Liver (tissue), 9 donors: ENCODE measurements around the gene KRT83. TPM values are rescaled to one million over a fixed set of nuclear protein-coding genes. Genes with fewer than 3 reads are reported as not detected.

Source experiments
- DNase-seq: peaks from one replicate; pipeline ENCODE4 v3.0.0-alpha.2; 2017; ENCODE audit warnings: low spot score
- H3K27ac ChIP-seq, 2 donors: one replicate each; pipeline ENCODE4 v1.7.0; 2013; ENCODE audit warnings: inconsistent platforms in 2 of 2, low read length in 2 of 2, control low read depth in 1 of 2, low read depth in 1 of 2, mild to moderate bottlenecking in 1 of 2
- H3K27me3 ChIP-seq, 4 donors: one replicate each; pipeline versions ENCODE4 v1.6.1 to v1.7.0; 2013; ENCODE audit warnings: low read length in 3 of 4, inconsistent platforms in 1 of 4, mild to moderate bottlenecking in 1 of 4, moderate library complexity in 1 of 4; ENCODE audit not compliant: control insufficient read depth in 4 of 4, insufficient read depth in 4 of 4
- H3K36me3 ChIP-seq, 4 donors: one replicate each; pipeline versions ENCODE4 v1.6.1 to v1.7.0; 2013; ENCODE audit warnings: low read length in 3 of 4, mild to moderate bottlenecking in 3 of 4, low read depth in 1 of 4, moderate library complexity in 1 of 4; ENCODE audit not compliant: control insufficient read depth in 4 of 4, insufficient read depth in 3 of 4
- H3K4me1 ChIP-seq, 4 donors: one replicate each; pipeline versions ENCODE4 v1.6.1 to v1.7.0; 2013; ENCODE audit warnings: low read length in 3 of 4, mild to moderate bottlenecking in 3 of 4, moderate library complexity in 1 of 4; ENCODE audit not compliant: control insufficient read depth in 4 of 4, insufficient read depth in 4 of 4
- H3K4me3 ChIP-seq, 3 donors: one replicate each; pipeline versions ENCODE4 v1.6.1 to v1.7.0; 2013; ENCODE audit warnings: low read length in 3 of 3, control low read depth in 1 of 3, low read depth in 1 of 3, mild to moderate bottlenecking in 1 of 3
- H3K9ac ChIP-seq, 2 donors: one replicate each; pipeline ENCODE4 v1.7.0; 2013; ENCODE audit warnings: low read length in 2 of 2, mild to moderate bottlenecking in 2 of 2, moderate library complexity in 2 of 2, control low read depth in 1 of 2, low read depth in 1 of 2
- H3K9me3 ChIP-seq, 4 donors: one replicate each; pipeline versions ENCODE4 v1.6.1 to v1.7.0; 2013; ENCODE audit warnings: low read length in 3 of 4; ENCODE audit not compliant: control insufficient read depth in 4 of 4
- ATF3 ChIP-seq: IDR thresholded peaks from 2 replicates; pipeline ENCODE4 v1.6.1; 2016; ENCODE audit warnings: antibody characterized with exemption
- EGR1 ChIP-seq, 2 donors: IDR thresholded peaks; 2 replicates each; pipeline ENCODE4 v1.6.1; 2016 to 2018; ENCODE audit warnings: antibody characterized with exemption in 2 of 2, low read depth in 2 of 2
- FOXA1 ChIP-seq: IDR thresholded peaks from 2 replicates; pipeline ENCODE4 v1.6.1; 2016; ENCODE audit warnings: antibody characterized with exemption
- FOXA2 ChIP-seq: IDR thresholded peaks from 2 replicates; pipeline ENCODE4 v1.6.1; 2016; ENCODE audit warnings: antibody characterized with exemption
- GABPA ChIP-seq, 2 donors: IDR thresholded peaks in 1 of 2; conservative IDR thresholded peaks in 1 of 2; 2 replicates each; pipeline ENCODE4 v1.6.1; 2016; ENCODE audit warnings: antibody characterized with exemption in 2 of 2, mild to moderate bottlenecking in 1 of 2, moderate library complexity in 1 of 2
- HNF4A ChIP-seq, 2 donors: conservative IDR thresholded peaks; 2 replicates each; pipeline ENCODE4 v1.6.1; 2016; ENCODE audit warnings: antibody characterized with exemption in 2 of 2, mild to moderate bottlenecking in 2 of 2
- HNF4G ChIP-seq: IDR thresholded peaks from 2 replicates; pipeline ENCODE4 v1.6.1; 2016; ENCODE audit warnings: antibody characterized with exemption
- JUND ChIP-seq, 2 donors: IDR thresholded peaks; 2 replicates each; pipeline ENCODE4 v1.6.1; 2016; ENCODE audit warnings: antibody characterized with exemption in 2 of 2
- NR2F2 ChIP-seq: IDR thresholded peaks from 2 replicates; pipeline ENCODE4 v1.6.1; 2016; ENCODE audit warnings: antibody characterized with exemption
- RAD21 ChIP-seq, 2 donors: IDR thresholded peaks; 2 replicates each; pipeline ENCODE4 v1.6.1; 2016; ENCODE audit warnings: antibody characterized with exemption in 2 of 2, mild to moderate bottlenecking in 2 of 2
- RXRA ChIP-seq, 2 donors: IDR thresholded peaks; 2 replicates each; pipeline ENCODE4 v1.6.1; 2017 to 2018; ENCODE audit warnings: antibody characterized with exemption in 2 of 2, mild to moderate bottlenecking in 1 of 2
- SP1 ChIP-seq: IDR thresholded peaks from 2 replicates; pipeline ENCODE4 v1.6.1; 2018; ENCODE audit warnings: antibody characterized with exemption, mild to moderate bottlenecking
- TAF1 ChIP-seq: conservative IDR thresholded peaks from 2 replicates; pipeline ENCODE4 v1.6.1; 2016; ENCODE audit warnings: antibody characterized with exemption, mild to moderate bottlenecking
- YY1 ChIP-seq: IDR thresholded peaks from 2 replicates; pipeline ENCODE4 v1.6.1; 2016; ENCODE audit warnings: antibody characterized with exemption, mild to moderate bottlenecking
- WGBS: extraction: QIAGEN DNeasy Blood & Tissue Kit; methylation state at CpG from one replicate; pipeline ENCODE4 v1.1.7; 2013; 5-methylcytosine and 5-hydroxymethylcytosine counted together
- polyA plus RNA-seq, 2 donors: library from polyadenylated mRNA; stranded (reverse) in 1 of 2; unstranded in 1 of 2; fragments of 200-250 nt in 1 of 2; fragments of >200 nt in 1 of 2; fragmentation: Nextera tagmentation in 1 of 2; extraction: Ambion mirVana in 1 of 2; gene quantifications; one replicate each; pipeline versions ENCODE4 v1.2.1 to v1.2.3, GENCODE V29; 2013 to 2015
- total RNA-seq, 2 donors: library from RNA; depleted of rRNA; stranded (reverse); fragments of >200 nt; gene quantifications; one replicate each; pipeline ENCODE4 v1.2.3, GENCODE V29; 2014
- TF ChIP-seq, protein P1 (sequence below): IDR thresholded peaks from 2 replicates; pipeline ENCODE4 v1.6.1; 2016; ENCODE audit warnings: antibody characterized with exemption
- TF ChIP-seq, protein P2 (sequence below): IDR thresholded peaks from 2 replicates; pipeline ENCODE4 v1.6.1; 2016; ENCODE audit warnings: antibody characterized with exemption
- donor health status: healthy.
- donor health status: healthy.
- donor health status: healthy.
- donor health status: healthy.
- donor health status: healthy.

KRT83 gene
- total and polyA plus RNA-seq, 4 donors: not detected

GRCh38 chr12:52367876-52368275 is 46.7 kb upstream of the KRT83 start:
- peaks cover 0 to 10% (median 6%) of the 10 kb centered on the region in 4 donors for H3K4me1 ChIP-seq
- no peak overlapping the region for H3K27ac ChIP-seq
- no peaks in the 10 kb centered on the region for H3K9me3 ChIP-seq
- WGBS: 83% methylated on average over 6 of the region's 6 CpGs
- TF ChIP-seq RXRA (IDR thresholded peaks at IDR 0.05) (no peak), SP1 (no peak), NR2F2 (no peak), HNF4A (conservative IDR thresholded peaks at IDR 0.05) (no peak), TAF1 (no peak), EGR1 (IDR thresholded peaks at IDR 0.05; ENCODE audit: low read depth in 2 of 2) (no peak), ATF3 (no peak), FOXA2 (no peak), YY1 (no peak), FOXA1 (no peak), GABPA (IDR thresholded peaks at IDR 0.05 in 1 of 2, conservative IDR thresholded peaks at IDR 0.05 in 1 of 2) (no peak)
- TF ChIP-seq, protein P1, sequence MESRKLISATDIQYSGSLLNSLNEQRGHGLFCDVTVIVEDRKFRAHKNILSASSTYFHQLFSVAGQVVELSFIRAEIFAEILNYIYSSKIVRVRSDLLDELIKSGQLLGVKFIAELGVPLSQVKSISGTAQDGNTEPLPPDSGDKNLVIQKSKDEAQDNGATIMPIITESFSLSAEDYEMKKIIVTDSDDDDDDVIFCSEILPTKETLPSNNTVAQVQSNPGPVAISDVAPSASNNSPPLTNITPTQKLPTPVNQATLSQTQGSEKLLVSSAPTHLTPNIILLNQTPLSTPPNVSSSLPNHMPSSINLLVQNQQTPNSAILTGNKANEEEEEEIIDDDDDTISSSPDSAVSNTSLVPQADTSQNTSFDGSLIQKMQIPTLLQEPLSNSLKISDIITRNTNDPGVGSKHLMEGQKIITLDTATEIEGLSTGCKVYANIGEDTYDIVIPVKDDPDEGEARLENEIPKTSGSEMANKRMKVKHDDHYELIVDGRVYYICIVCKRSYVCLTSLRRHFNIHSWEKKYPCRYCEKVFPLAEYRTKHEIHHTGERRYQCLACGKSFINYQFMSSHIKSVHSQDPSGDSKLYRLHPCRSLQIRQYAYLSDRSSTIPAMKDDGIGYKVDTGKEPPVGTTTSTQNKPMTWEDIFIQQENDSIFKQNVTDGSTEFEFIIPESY: no peak
- TF ChIP-seq, protein P2, sequence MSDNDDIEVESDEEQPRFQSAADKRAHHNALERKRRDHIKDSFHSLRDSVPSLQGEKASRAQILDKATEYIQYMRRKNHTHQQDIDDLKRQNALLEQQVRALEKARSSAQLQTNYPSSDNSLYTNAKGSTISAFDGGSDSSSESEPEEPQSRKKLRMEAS: no peak
- no peak for DNase-seq
- H3K9ac ChIP-seq: no peak overlapping the region
- no peak overlapping the region for H3K4me3 ChIP-seq
- H3K27me3 ChIP-seq: no peaks in the 10 kb centered on the region
- no peaks in the 10 kb centered on the region for H3K36me3 ChIP-seq

- 84% methylated on average over 42 of the region's 42 CpGs for WGBS
- H3K9me3 ChIP-seq: no peaks in the 10 kb centered on the region
- H3K27me3 ChIP-seq: no peaks in the 10 kb centered on the region
- no peaks in the 10 kb centered on the region for H3K36me3 ChIP-seq
- no peak within 1 kb of the TSS for H3K9ac ChIP-seq
- no peak within 1 kb of the TSS for H3K27ac ChIP-seq
- no peak for DNase-seq
- peaks cover 0 to 15% (median 7%) of the 10 kb centered on the region in 4 donors for H3K4me1 ChIP-seq
- H3K4me3 ChIP-seq: no peak within 1 kb of the TSS
- TF ChIP-seq HNF4G: no peak
- TF ChIP-seq GABPA (IDR thresholded peaks at IDR 0.05 in 1 of 2, conservative IDR thresholded peaks at IDR 0.05 in 1 of 2): no peak
- no peak for TF ChIP-seq FOXA2
These were observed 45.7 kb upstream of the KRT83 start, which contains the start of gene KRT85 for GRCh38 chr12:52366738-52367485. KRT85 (minus strand) TSS chr12:52367481; CDS start chr12:52367405, 76 bp downstream.

DNA sequence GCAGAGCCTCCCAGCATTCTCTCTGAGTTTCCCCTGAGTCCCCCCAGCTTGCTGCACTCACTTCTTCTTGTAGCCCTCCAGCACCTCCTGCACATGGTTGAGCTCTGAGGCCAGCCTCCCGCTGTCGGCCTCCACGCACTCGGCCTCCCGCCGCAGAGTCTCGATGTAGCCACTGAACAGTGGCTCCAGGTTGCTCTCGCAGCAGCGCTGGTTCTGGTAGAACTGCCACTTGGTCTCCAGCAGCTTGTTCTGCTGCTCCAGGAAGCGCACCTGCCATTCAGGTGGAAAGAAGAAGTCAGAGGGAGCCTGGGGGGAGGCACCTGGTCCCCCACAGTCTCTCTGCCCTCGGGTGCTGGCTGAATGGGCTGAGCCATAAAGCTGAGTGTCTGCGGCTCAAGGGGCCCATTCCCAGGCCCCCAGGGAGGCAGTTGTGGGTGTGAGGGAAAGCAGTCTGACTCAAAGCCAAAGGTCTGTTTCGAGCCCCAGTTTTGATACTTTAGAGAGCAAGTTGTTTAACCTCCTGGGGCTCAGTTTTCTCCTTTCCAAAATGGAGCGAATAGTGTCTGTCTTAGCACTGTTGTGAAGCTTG is 43.8 kb upstream of the KRT83 start:
- Histone ChIP-seq H3K36me3 (no peaks in the 10 kb centered on the region), H3K4me1 (peaks cover 0 to 15% (median 7%) of the 10 kb centered on the region in 4 donors), H3K27ac (no peak overlapping the region), H3K9me3 (no peaks in the 10 kb centered on the region), H3K9ac (no peak overlapping the region), H3K4me3 (no peak overlapping the region), H3K27me3 (no peaks in the 10 kb centered on the region)
- WGBS: 93% methylated on average over 14 of the region's 14 CpGs
- TF ChIP-seq, protein P1: no peak
- no peak for TF ChIP-seq JUND (IDR thresholded peaks at IDR 0.05)
- no peak for TF ChIP-seq YY1
- TF ChIP-seq RAD21 (IDR thresholded peaks at IDR 0.05): no peak
- TF ChIP-seq, protein P2: no peak
- no peak for TF ChIP-seq EGR1 (IDR thresholded peaks at IDR 0.05; ENCODE audit: low read depth in 2 of 2)
- no peak for TF ChIP-seq GABPA (IDR thresholded peaks at IDR 0.05 in 1 of 2, conservative IDR thresholded peaks at IDR 0.05 in 1 of 2)
- no peak for TF ChIP-seq TAF1
- no peak for TF ChIP-seq ATF3
- DNase-seq: no peak
